Stimulated activated CD4-positive, alpha-beta T cell treated with anti-CD3 and anti-CD28 coated beads, TNF-alpha, amount 100 ng/mL, for 48 hours (primary cell): ENCODE measurements around the gene SLC49A3.
"Not testable (repeated sequence)": the region's sequence is repeated elsewhere in the genome, so short reads cannot be mapped to it uniquely, and the experiment has no call there.

Experiments
- DNase-seq, 3 donors: peaks; one replicate each; pipeline ENCODE4 v3.0.0-alpha.2; 2020; ENCODE audit warnings: low read depth in 3 of 3

SLC49A3 gene

DNA sequence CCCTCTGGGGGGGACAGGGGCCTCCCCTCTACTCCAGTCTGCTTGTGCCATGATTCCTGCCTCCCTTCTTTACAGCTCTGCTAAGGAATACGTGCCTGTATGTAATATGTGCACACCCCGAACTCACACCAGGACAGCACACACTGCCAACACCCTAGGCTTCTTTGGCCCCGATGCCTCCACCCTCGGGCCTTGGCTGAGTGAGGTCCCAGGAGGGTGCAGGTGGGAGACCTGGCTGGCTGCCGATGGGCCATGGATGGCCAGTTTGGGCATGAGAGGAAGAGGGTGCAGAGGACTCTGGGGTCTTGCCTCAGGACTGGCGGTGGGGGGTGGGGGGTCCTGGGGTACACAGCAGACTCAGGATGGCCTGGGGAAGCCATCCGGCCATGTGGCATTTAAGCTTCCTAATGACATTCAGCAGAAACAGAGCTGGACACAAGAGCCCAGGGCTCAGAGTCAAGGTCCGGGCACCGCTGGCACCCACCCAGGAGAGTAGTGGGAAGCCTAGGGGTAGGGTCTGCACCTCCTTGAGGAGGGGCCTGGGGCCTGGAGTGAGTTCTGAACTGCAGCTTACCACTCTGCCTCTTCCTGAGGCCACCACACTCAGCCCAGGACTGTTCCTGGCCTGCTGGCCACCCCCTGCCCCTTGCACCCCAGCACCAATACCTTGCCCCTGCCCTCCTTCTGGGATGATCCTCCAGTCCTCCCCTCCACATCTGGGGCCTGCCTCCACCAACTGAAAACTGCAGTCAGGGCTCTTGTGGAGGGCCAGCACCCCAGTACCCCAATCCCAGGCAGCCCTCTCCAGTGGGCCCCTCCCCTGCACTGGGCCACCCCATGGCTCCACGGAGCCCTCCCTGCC is 14.6 kb upstream of the SLC49A3 start:
- DNase-seq, result no peak

DNA sequence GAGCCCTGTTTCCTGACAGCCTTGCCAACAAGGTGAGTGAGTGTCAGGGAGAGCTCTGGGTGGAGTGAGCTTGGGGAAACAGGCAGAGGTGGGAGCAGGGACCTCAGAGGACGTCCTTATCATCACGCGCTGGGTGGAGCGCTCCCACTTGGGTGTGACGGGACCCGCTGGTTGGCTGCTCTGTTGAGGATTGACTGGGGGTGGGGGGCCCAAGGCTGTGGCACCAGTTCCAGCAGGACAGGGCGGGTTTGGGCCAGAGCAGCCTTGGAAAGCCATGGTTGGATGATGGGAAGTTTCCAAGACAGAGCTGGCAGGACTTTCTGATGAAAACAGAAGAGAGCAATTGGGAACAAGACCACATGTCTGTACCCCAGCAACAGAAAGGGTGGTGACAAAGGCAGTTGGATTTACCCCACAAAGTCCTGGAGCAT is 13.7 kb upstream of the SLC49A3 start:
- no peak for DNase-seq

DNA sequence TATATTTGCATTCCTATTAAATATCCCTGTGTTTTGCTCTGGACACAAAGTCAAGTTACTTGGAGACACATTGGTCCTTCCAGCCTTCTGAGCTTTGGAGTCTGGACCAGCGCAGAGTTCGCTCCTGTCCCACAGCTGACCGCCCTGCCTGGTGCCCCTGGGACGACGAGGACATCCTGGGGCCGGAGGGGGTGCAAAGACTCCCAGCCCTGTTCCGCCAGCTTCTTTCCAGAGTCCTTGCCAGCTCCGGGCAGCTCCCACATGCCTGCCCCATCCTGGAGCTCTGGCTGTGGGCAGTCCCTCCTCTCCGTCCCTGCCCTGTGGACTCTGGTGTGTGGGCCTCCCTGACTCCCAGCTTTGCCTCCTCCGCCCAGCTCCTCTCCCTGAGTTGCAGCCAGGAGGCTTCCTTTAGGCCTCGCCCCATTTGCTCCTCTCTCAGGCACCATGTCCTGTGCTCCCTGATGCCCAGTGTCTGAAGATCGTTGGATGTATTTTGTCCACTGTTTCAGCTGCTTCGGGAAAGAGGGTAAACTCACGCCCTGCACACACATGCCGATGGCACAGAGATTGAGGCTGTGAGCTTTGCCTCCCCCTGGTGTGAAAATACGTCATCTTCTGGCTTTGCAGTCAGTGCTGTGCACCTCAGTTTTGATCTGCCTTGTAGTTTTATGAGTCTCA is 11.8 kb upstream of the SLC49A3 start:
- no peak for DNase-seq

DNA sequence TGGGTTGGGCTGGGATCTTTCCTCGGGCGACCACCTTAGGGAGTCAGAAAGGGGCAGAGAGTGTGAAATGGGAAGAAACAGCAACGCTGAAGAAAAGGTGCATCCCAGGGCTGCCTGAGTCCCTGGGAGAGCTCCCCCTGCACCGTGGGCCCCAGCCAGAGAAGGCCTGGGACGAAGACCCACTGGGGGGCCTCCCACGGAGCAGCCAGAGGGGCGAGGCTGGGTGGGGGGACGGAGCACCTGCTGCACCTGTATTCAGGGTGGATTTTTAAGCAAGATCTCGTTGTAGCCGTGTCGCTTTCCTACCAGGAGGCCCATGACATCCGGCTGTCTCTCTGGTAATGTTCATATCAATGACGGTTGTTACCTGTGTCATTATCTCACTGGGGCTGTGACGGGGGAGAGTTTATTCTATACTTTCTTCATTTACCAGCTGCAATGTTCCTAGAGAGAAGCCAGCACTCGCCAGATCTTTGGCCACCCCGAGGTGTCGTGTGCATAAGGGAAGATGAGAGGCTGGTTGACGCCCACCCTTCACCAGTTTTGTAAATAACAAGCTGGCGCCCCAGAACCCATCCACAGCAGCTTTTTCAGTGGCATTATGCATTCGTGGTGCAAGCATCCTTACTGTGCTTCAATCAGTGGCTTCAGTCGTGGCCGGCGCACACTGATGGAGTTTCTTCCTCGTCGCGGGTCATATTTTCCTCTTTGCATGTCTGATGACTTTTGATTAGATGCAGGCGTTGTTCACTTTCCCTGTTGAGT is 11.0 kb upstream of the SLC49A3 start:
- no peak for DNase-seq

DNA sequence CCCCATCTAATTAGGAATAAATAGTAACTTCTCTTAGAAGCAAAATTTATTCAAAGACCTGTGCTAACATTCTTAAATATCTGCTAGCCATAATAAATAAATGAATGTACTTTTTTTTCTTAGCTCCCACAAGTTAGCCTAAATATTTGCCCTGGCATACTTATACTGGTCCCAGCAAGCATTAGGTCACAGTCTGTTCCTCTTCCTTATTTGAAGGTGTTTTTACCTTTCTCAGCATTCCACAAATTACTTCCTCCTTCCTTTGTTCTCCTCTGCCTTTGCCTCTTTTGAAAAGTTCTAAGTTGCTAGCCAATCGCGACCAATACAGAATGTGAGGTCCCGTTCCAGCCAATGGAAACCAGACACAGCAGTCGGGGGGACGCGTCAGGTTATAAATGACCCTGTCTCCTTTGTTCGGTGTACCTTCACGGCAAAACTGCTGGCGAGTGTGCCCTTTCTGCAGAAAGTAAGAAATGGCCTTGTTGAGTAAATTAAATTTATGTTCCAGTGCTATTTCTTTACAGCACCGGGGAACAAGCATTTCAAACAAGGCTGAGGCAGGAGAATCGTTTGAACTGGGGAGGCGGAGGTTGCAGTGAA is 5.5 kb upstream of the SLC49A3 start:
- DNase-seq, result not testable (repeated sequence)

DNA sequence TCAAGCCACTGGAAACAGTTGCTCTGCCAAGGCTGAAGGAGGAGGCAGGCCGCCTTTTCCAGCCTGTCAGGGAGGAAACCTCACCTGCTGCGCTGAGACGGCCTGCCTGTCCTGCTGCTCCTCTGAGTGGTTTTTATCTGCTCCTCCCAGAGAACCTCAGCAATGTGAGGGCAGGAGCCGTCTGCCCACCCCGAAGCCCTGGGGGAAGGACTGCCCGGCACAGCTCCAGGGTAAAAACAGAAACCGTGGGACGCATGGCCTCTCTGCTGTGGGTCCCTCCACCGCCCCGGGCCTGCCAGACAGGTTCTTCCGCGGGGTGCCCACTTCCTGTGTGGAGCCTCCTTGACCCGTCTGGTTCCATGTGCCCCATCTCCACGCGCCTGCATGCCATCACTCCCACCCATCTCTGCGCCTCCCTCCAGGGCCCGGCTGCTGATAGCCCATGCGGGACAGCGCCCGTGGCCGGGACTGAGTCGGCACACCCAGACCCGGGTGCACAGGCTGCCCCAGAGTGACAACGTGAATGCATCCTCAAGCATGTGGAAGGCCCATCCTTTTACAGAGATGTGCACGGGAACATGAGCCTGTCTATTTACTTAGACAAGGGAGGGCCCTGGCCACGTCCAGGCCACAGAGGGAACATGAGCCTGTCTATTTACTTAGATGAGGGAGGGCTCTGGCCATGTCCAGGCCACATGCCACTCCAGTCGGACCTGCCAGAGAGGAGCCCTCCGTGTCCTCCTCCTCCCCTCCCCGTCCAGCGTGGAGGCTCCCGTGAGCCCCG is 4.0 kb upstream of the SLC49A3 start:
- DNase-seq, result no peak

DNA sequence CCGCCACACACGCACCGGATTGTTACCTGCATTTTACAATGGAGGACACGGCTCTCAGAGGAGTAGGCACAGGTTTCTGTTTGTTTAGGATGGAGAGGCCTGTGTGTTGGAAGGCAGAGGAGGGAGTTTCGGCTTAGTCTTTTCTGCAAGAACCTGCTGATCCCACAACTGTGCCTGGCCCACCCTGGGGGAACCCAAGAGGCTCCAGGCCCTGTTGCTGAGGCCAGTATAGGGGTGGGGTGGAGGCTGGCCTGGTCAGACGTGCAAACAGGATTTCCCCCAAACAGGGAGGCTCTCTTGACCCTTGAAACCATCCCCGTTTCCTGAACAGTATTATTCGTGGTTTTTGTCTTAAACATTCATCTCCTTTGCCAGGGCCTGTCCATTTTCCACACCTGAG is 772 bp upstream of the SLC49A3 start:
- DNase-seq, result no peak

DNA sequence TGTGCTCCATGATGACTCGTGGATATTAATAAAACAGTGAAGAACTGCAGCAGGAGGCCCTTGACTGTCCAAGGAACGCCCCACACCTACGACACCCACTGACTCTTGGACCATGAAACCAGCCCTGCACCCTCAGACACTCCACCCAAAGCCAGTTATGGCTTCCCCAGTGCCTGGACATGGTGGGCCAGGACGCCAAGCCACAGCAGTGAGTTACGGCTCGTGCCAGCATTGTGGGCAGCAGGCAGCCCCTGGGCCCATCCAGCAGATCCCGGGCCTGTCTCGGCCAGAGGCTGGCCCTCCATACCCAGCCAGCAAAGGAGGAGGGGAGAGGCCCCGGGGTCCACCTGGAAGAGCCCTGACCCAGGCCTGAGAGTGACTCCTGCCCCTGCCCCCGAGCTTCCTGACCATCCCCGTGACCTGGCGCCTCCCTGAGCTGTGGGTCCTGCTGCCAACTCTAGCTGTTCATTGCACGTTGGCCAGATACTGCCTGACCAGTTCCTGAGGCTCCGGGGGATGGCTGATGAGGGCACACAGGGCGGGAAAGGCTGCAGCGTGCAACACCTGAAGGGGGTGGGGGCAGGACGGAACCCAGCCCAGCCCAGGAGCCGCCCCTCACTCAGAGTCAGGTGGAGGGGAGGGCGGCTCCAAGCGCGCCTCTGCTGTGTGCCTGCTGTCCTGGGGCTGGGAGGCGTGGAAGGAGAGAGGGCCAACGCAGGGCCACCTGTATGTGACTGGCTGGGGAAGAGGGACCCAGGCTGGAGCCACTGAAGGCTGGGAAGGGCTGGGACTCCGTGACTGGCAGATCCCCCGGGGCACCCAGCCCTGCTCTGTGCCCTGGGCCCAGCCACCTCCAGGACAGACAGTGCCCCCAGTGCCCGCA is 739 bp downstream of the SLC49A3 start:
- no peak for DNase-seq

DNA sequence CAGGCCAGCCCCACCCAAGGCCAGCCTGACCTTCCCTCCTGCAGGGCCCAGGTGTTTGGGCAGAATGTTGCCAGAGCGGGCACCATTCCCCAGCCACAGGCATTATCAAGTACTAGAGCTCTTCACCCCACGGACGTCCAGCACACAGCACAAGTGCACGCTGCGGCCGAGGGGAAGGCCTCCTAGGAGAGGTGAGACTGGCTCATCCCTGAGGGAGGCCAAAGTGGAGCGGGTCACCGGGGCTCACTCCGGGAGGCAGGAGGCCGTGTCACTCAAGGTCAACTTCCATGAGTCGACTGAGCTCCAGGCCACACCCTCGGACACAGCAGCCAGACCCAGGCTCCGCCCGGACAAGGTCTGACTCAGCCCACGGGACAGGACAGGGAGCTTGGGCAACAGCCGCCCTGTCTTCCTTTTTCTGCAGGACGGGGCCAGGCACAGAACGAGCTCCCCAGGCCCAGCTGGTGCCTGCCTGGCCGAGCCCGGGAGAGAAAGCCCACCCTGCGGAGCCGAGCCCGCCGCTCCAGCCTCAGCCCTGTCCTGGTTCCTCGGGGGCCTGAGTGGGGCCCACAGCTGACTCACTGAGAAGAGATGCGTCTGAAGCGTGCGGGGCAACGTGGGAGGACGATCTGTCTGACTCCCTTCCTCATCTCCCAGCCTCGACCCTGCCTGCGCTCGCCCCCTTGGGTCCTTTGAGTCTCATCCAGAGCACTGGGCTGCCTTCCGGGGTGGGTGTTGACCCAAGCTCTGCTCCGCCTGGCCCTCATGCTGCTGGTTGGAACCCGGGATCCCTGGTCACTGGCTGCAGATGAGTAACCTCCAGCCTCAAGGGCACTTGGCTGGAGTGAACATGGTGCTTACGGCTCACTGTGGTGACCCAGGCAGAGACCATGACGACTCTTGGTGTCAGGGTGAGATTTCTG is 1.6 kb downstream of the SLC49A3 start:
- no peak for DNase-seq

DNA sequence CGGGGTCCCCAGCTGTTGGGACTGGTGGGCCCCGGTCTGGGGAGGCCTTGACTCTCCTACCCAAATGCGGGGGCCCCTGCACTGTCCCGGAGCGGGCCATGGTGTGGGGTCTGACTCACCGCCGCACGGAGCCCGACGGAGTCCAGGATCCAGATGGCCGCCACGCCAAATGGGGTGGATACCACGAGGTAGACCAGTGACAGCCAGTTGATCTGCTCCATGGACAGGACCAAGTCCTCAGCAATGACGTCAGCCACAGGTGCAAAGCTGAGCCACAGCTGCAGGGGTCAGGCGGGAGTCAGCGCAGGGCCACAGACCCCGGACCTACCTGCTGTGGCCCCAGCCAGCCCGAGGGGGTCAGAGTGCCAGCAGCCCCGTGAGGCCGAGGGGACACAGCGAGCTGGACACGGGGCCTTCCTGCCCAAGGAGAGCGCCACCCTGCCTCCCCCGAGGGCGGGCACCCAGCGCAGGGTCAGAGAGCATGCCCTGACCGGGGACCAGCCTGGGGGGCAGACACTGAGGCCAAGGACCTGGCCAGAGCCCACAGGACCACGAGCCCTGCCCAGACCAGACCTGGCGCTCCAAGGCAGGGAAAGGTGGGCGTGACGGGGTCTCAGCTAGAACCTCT is 2.4 kb downstream of the SLC49A3 start:
- DNase-seq, result no peak

DNA sequence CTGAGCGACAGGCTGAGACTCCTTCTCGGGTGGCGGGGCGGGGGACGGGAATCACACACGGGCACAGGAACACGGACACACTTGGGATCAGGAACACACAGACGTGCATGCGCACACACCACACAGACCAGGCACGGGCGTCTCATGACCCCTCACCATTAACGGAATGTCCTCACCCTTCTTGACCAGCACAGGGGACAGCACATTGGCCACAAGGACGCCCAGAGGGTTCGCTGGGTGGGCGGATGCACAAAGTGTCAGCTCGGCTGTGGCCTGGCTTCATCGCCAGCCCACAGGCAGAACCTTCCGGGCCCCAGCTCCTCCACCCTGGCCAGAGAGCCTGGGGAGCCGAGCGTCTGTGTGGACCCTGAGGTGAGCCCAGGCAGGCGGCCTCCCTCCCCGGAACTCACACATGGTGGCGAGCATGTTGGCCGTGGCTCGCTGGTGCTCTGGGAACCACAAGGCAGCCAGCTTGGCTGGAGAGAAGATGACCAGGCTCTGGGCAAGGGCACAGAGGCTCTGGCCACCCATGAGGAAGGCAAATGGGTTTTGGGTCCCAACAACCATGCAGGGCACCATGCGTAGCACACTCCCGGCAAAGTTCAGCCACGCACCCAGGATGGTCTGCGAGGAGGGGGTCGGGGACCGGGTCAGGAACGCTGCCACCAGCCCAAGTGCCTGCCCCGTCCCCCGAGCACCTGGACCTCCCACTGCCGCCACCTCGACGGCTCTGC is 3.1 kb downstream of the SLC49A3 start:
- no peak for DNase-seq

DNA sequence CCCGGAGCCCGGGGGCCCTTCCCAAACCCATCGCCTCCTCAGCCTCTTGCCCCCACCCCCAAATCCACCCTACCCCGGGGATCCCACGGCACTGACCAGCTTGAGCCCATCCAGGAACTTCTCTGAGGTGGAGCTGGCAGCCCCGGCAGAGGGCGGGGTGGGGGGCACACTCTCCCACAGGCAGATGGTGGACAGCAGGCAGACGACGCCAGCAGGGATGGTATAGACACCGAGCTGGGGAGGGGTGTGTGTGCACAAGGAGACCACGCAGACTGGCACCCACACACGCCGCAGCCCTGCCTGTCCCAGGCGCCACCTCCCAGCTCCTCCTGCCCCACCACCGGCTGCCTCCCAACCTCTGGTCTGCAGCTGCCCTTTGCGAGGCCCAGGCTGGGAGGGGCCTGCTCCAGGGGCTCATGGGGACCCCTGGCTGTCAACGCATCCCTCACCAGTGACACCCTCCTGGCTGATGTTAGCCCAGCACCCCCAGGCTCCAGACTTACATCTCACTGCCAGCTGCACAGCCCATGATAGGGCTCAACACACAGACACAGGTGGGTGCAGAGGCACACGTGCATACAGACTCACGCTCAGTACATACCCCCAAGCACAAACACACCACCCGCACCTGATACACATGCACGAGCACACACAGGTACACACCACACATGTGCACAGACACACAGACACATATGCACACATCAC is 4.2 kb downstream of the SLC49A3 start:
- DNase-seq, result no peak

DNA sequence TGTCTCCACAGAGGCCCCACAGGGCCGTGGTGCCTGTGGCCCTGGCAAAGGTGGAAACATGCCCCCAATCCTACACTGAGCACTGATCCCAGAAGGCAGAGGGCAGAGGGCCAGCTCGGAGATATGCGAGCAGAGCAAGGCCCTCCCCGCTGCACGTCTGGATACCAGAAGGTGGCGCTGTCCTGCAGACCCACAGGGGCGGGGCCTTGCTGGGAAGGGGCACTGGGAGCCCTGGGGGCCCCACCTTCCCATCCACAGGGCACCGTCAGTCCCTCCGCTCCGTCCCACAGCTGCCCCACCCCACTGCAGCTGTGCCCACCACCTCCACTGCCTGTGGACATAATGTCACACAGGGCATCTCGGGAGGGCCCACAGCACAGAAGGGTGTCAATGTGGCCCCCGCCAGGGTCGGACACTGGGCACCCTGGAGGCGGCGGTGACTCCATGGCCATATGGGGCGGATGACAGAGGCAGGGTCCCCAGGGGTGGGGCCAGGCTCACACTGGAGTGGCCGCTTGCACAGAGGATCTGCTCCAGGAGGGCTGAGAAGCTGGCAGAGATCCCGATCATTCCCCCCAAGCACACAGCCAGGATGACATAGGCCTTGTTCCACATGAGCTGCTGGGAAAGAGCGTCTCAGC is 4.8 kb downstream of the SLC49A3 start:
- no peak for DNase-seq

DNA sequence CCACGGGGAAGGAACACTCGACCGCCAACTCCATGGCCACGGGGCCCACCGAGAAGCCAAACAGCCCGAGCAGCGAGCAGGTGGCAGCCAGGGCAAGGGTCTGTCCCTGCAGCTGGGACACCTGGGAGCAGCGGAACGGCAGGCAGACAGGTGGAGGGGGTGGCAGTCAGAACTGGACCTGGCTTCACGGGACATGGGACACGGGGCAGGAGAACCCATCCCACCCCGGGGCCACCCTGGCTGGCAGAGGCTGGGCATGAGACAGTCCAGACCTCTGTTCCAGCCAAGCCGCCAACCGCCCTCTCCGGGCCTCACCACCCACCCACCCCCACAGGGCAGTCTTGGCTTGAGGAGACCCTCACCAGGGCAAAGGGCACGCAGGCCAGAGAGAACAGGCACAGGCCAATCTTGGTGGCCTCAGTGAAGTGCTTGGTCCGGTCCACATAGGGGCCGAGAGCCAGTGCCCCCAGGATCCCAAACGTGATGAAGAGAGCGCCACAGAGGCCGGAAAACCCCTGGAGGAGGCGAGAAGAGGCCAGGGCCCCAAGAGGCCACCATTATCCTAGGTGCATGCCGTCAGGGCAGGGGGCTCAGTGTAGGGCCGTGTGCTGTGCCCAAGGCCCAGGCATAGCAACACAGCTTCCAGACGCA is 5.6 kb downstream of the SLC49A3 start:
- DNase-seq, result no peak

DNA sequence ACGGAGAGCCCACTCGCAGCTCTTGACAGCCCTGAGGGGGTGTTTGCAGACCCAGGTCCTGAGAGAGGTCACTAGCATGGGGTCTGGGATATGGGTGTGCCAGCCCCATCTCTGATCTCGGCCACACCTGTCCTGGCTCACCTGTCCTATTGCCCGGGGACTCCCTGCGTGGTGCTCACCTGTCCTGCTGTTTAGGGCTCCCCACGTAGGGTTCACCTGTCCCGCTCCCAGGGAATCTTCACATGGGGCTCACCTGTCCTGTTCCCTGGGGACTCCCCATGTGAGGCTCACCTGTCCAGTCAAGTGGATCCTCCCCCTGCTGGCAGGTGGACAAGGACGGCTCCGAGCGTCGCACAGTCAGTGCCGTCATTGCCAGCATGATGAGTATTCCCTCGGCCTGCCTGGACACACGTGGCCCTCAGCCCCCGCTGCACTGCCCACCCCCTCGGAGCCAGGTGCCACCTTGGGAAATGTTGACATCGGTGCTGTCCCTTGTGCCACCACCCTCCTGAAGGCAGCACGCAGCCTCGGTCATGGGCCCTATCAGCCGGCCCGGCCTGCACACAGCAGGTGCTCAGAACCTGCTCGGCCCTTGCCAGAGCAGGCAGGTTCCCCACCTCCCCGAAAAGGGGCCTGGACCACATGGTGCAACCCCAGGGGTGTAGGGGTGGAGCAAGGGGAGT is 6.3 kb downstream of the SLC49A3 start:
- DNase-seq, result no peak
